Astrocyte (in vitro differentiated cells and primary cell): ENCODE data around the gene MCF2L2. TPM values are rescaled to one million over a fixed set of nuclear protein-coding genes. Genes with fewer than 3 reads are reported as not detected.

Experiments
- DNase-seq: peaks from one replicate; pipeline ENCODE4 v3.0.0-alpha.2; 2010; ENCODE audit warnings: low read depth
- FAIRE-seq: peaks from 2 replicates; lab custom pipeline; 2011; peaks lifted over from hg19 to GRCh38; lab: Jason Lieb, UNC
- H2AFZ ChIP-seq: 2 replicates; pipeline ENCODE4 v1.6.0; 2012; ENCODE audit warnings: low read depth, low read length, inconsistent platforms
- H3K27ac ChIP-seq: 2 replicates; pipeline ENCODE4 v1.5.1; 2011; ENCODE audit warnings: low read depth, low read length, inconsistent platforms
- H3K27me3 ChIP-seq: 2 replicates; pipeline ENCODE4 v1.6.0; 2011; ENCODE audit warnings: low read length, inconsistent platforms; ENCODE audit not compliant: insufficient read depth
- H3K36me3 ChIP-seq: 2 replicates; pipeline ENCODE4 v1.5.1; 2011; ENCODE audit warnings: low read length, inconsistent platforms; ENCODE audit not compliant: insufficient read depth
- H3K4me1 ChIP-seq: 2 replicates; pipeline ENCODE4 v1.5.1; 2011; ENCODE audit warnings: low read length, inconsistent platforms; ENCODE audit not compliant: insufficient read depth
- H3K4me2 ChIP-seq: 2 replicates; pipeline ENCODE4 v1.6.0; 2012; ENCODE audit warnings: low read length, inconsistent platforms
- H3K4me3 ChIP-seq: 2 replicates; pipeline ENCODE4 v1.5.1; 2011; ENCODE audit warnings: low read depth, mild to moderate bottlenecking, low read length, inconsistent platforms; ENCODE audit not compliant: insufficient read depth
- H3K79me2 ChIP-seq: 2 replicates; pipeline ENCODE4 v1.6.0; 2012; ENCODE audit warnings: mild to moderate bottlenecking, low read length, inconsistent platforms; ENCODE audit not compliant: insufficient read depth
- H3K9ac ChIP-seq: 2 replicates; pipeline ENCODE4 v1.6.0; 2012; ENCODE audit warnings: mild to moderate bottlenecking, low read length, inconsistent platforms
- H3K9me3 ChIP-seq: 2 replicates; pipeline ENCODE4 v1.5.1; 2012; ENCODE audit warnings: low read depth, mild to moderate bottlenecking, low read length, inconsistent platforms; ENCODE audit not compliant: insufficient read depth
- H4K20me1 ChIP-seq: 2 replicates; pipeline ENCODE4 v1.6.0; 2012; ENCODE audit warnings: low read length, inconsistent platforms; ENCODE audit not compliant: insufficient read depth
- H3K27ac Mint-ChIP-seq: one replicate; pipeline ENCODE4 v1.8.0; 2021; ENCODE audit warnings: mild to moderate bottlenecking, mixed read lengths; ENCODE audit not compliant: unreplicated experiment
- H3K27me3 Mint-ChIP-seq: one replicate; pipeline ENCODE4 v1.8.0; 2021; ENCODE audit warnings: low read depth, mixed read lengths; ENCODE audit not compliant: unreplicated experiment
- H3K36me3 Mint-ChIP-seq: one replicate; pipeline ENCODE4 v1.8.0; 2021; ENCODE audit warnings: low read depth, mixed read lengths; ENCODE audit not compliant: unreplicated experiment
- H3K4me1 Mint-ChIP-seq: one replicate; pipeline ENCODE4 v1.8.0; 2021; ENCODE audit warnings: low read depth, mixed read lengths; ENCODE audit not compliant: unreplicated experiment
- H3K4me3 Mint-ChIP-seq: one replicate; pipeline ENCODE4 v1.8.0; 2021; ENCODE audit warnings: mild to moderate bottlenecking, moderate library complexity, mixed read lengths; ENCODE audit not compliant: unreplicated experiment
- H3K9me3 Mint-ChIP-seq: one replicate; pipeline ENCODE4 v1.8.0; 2021; ENCODE audit warnings: mild to moderate bottlenecking, mixed read lengths; ENCODE audit not compliant: unreplicated experiment
- EZH2 ChIP-seq: IDR thresholded peaks from 2 replicates; pipeline ENCODE4 v1.6.1; 2012; ENCODE audit warnings: mild to moderate bottlenecking, low read length, inconsistent platforms; ENCODE audit not compliant: insufficient read depth
- total RNA-seq: library from RNA; stranded (reverse); gene quantifications from 2 replicates; pipeline ENCODE4 v1.2.1, GENCODE V29; 2021
- TF ChIP-seq, protein P1 (sequence below): IDR thresholded peaks from 2 replicates; pipeline ENCODE4 v1.5.1; 2011; ENCODE audit warnings: low read depth, mild to moderate bottlenecking, inconsistent platforms, low read length, moderate library complexity; ENCODE audit not compliant: insufficient read depth

The MCF2L2 gene
- total RNA-seq, 1 donor from 2014 or later: 0.89 TPM

DNA sequence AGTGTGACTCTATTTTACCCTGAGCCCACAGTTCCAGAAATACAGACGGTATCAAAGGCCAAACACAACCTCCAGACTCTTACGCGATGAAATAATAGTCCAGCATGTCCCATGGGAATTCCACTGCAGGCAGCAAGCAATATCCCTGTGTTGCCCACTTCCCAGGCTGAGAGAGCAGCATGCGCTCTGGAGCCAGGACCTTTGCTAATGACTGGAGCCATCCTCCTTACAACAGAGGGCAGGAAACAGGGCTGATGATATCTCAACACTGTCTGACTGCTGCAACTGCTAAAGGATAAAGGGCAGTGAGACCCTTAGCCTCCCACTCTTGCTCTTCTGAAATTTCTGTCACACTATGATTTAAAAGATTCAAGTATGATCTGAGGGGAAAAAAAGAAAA lies 34.8 kb downstream of the MCF2L2 start:
- no peaks in the 10 kb centered on the region for H3K36me3 Mint-ChIP-seq
- no peak overlapping the region for H2AFZ ChIP-seq
- no peak overlapping the region for H3K4me3 Mint-ChIP-seq
- no peak overlapping the region for H3K4me2 ChIP-seq
- H3K9ac ChIP-seq: no peak overlapping the region
- H3K79me2 ChIP-seq: no peaks in the 10 kb centered on the region
- H3K27me3 ChIP-seq: peaks cover 4% of the 10 kb centered on the region
- peaks cover 8% of the 10 kb centered on the region for H3K4me1 Mint-ChIP-seq
- H4K20me1 ChIP-seq: no peaks in the 10 kb centered on the region
- no peaks in the 10 kb centered on the region for H3K9me3 Mint-ChIP-seq
- H3K27ac ChIP-seq: no peak overlapping the region
- H3K4me3 ChIP-seq: no peak overlapping the region
- TF ChIP-seq EZH2: no peak
- TF ChIP-seq, protein P1, sequence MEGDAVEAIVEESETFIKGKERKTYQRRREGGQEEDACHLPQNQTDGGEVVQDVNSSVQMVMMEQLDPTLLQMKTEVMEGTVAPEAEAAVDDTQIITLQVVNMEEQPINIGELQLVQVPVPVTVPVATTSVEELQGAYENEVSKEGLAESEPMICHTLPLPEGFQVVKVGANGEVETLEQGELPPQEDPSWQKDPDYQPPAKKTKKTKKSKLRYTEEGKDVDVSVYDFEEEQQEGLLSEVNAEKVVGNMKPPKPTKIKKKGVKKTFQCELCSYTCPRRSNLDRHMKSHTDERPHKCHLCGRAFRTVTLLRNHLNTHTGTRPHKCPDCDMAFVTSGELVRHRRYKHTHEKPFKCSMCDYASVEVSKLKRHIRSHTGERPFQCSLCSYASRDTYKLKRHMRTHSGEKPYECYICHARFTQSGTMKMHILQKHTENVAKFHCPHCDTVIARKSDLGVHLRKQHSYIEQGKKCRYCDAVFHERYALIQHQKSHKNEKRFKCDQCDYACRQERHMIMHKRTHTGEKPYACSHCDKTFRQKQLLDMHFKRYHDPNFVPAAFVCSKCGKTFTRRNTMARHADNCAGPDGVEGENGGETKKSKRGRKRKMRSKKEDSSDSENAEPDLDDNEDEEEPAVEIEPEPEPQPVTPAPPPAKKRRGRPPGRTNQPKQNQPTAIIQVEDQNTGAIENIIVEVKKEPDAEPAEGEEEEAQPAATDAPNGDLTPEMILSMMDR: no peak
- H3K36me3 ChIP-seq: no peaks in the 10 kb centered on the region
- DNase-seq: no peak
- no peak for FAIRE-seq
- H3K27ac Mint-ChIP-seq: peak overlapping the region; percentile 31
- H3K9me3 ChIP-seq: no peaks in the 10 kb centered on the region
- no peaks in the 10 kb centered on the region for H3K27me3 Mint-ChIP-seq
- H3K4me1 ChIP-seq: no peaks in the 10 kb centered on the region

- TF ChIP-seq, protein P1: no peak
- no peak for TF ChIP-seq EZH2
- no peak overlapping the region for H3K27ac Mint-ChIP-seq
- no peak overlapping the region for H3K4me3 Mint-ChIP-seq
- H3K4me1 ChIP-seq: no peaks in the 10 kb centered on the region
- no peak overlapping the region for H2AFZ ChIP-seq
- no peaks in the 10 kb centered on the region for H3K27me3 Mint-ChIP-seq
- no peaks in the 10 kb centered on the region for H3K79me2 ChIP-seq
- H3K36me3 ChIP-seq: no peaks in the 10 kb centered on the region
- no peaks in the 10 kb centered on the region for H3K9me3 ChIP-seq
- H3K36me3 Mint-ChIP-seq: no peaks in the 10 kb centered on the region
- DNase-seq: no peak
- peaks cover 4% of the 10 kb centered on the region for H3K27me3 ChIP-seq
- no peak overlapping the region for H3K27ac ChIP-seq
- no peak for FAIRE-seq
- H3K4me3 ChIP-seq: no peak overlapping the region
- H3K4me2 ChIP-seq: no peak overlapping the region
- H3K9ac ChIP-seq: no peak overlapping the region
- H3K9me3 Mint-ChIP-seq: no peaks in the 10 kb centered on the region
- H3K4me1 Mint-ChIP-seq: peaks cover 8% of the 10 kb centered on the region
- H4K20me1 ChIP-seq: no peaks in the 10 kb centered on the region
These were observed 36.0 kb downstream of the MCF2L2 start for GRCh38 chr3:183392186-183393034.

DNA sequence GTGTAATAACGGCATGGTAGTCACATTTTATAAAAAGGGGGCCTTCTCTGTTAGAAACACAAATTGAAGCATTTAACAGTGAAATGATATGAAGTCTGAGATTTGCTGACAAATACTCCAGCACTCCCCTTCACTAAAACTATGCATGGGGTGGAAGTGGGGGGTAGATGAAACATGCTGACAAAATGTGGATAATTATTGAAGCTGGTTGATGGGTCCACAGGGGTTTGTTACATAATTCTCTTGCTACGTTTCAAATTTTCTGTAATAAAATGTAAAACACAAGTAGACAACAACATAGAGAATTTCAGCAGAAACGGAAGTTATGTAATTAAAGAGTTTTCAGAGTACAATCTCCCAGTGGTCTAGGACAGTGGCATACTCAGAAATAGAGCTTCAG lies 37.0 kb downstream of the MCF2L2 start:
- no peaks in the 10 kb centered on the region for H3K36me3 Mint-ChIP-seq
- H3K9me3 ChIP-seq: no peaks in the 10 kb centered on the region
- no peak for FAIRE-seq
- H3K4me2 ChIP-seq: no peak overlapping the region
- H3K4me1 Mint-ChIP-seq: peaks cover 7% of the 10 kb centered on the region
- no peak overlapping the region for H3K27ac ChIP-seq
- no peaks in the 10 kb centered on the region for H3K36me3 ChIP-seq
- H2AFZ ChIP-seq: no peak overlapping the region
- H3K4me1 ChIP-seq: no peaks in the 10 kb centered on the region
- H4K20me1 ChIP-seq: no peaks in the 10 kb centered on the region
- no peak overlapping the region for H3K4me3 ChIP-seq
- H3K27ac Mint-ChIP-seq: no peak overlapping the region
- no peaks in the 10 kb centered on the region for H3K27me3 Mint-ChIP-seq
- no peaks in the 10 kb centered on the region for H3K9me3 Mint-ChIP-seq
- no peak overlapping the region for H3K4me3 Mint-ChIP-seq
- no peak for TF ChIP-seq EZH2
- TF ChIP-seq, protein P1: no peak
- DNase-seq: no peak
- peaks cover 4% of the 10 kb centered on the region for H3K27me3 ChIP-seq
- no peak overlapping the region for H3K9ac ChIP-seq
- H3K79me2 ChIP-seq: no peaks in the 10 kb centered on the region
